Motor neuron (in vitro differentiated cells): Measurements from ENCODE around the gene ZDHHC18. TPM values are rescaled to one million over a fixed set of nuclear protein-coding genes. Genes with fewer than 3 reads are reported as not detected.
"Not testable (repeated sequence)": the region's sequence is repeated elsewhere in the genome, so short reads cannot be mapped to it uniquely, and the experiment has no call there.

Experiments
- ATAC-seq, 8 experiments: fragments of 200-7000 bp; cut with Tn5 transposase; replicated peaks in 6 of 8; 2 replicates each; pipeline ENCODE4 v1.8.0; 2021; ENCODE audit warnings: mild to moderate bottlenecking in 8 of 8, moderate library complexity in 8 of 8
- H3K27ac ChIP-seq, 2 donors: fragments of 250-450 bp; sonication (Bioruptor Pico); 2 replicates each; pipeline ENCODE4 v1.9.0; 2021; ENCODE audit warnings: antibody characterized with exemption in 2 of 2, mild to moderate bottlenecking in 2 of 2, moderate library complexity in 1 of 2
- H3K4me1 ChIP-seq, 2 donors: fragments of 250-450 bp; sonication (Bioruptor Pico); replicated peaks in 1 of 2; 2 replicates each; pipeline ENCODE4 v1.6.1; 2021; ENCODE audit warnings: antibody characterized with exemption in 2 of 2, mild to moderate bottlenecking in 2 of 2, moderate library complexity in 1 of 2
- H3K4me3 ChIP-seq, 5 donors: fragments of 250-450 bp; sonication (Bioruptor Pico); 2 replicates each; pipeline ENCODE4 v1.9.0; 2021; ENCODE audit warnings: antibody characterized with exemption in 5 of 5, mild to moderate bottlenecking in 5 of 5, moderate library complexity in 4 of 5
- WGBS, 10 experiments: fragments of 450-650 bp; shearing (Covaris generic); methylation state at CpG; one replicate each; pipeline ENCODE4 v1.0.0; 2022; 5-methylcytosine and 5-hydroxymethylcytosine counted together
- in situ Hi-C, 9 experiments: fragments of 400-800 bp; cut with MboI; loops; one replicate each; pipeline ENCODE4 v1.15.0; 2021; ENCODE audit warnings: low sequenced_read_pairs in 9 of 9, low pct_unique_long_range_greater_than_20kb in 2 of 9; ENCODE audit not compliant: unreplicated experiment in 9 of 9
- total RNA-seq, 8 experiments: library from RNA; unstranded; fragments of 300-600 nt; gene quantifications; 2 replicates each; pipeline versions ENCODE4 v1.2.3 to v1.2.4, GENCODE V29; 2022

Gene ZDHHC18
- total RNA-seq, 8 experiments from 2014 or later: 5.0 to 25.3 (median 13.4) TPM

- H3K27ac ChIP-seq: no peak overlapping the region
- in situ Hi-C loops: no loop called here
- ATAC-seq: no peak
- H3K4me3 ChIP-seq: peak overlapping the region; percentile 69 to 86 (median 81)
- 0 to 61% (median 21%) methylated on average over 1 to 5 of the region's 11 CpGs; no CpG with 5 or more reads in 4 of the 10 experiments for WGBS, 10 experiments
- peaks cover 9 to 19% of the 10 kb centered on the region in 2 donors for H3K4me1 ChIP-seq
Observed at GRCh38 chr1:26827663-26828062, 1.2 kb downstream of the ZDHHC18 start.

GRCh38 chr1:26828411-26828991 is 2.0 kb downstream of the ZDHHC18 start:
- WGBS, 10 experiments: 17 to 83% (median 60%) methylated on average over 1 to 4 of the region's 4 CpGs; no CpG with 5 or more reads in 3 of the 10 experiments
- in situ Hi-C loops: no loop called here
- no peak for ATAC-seq
- peaks cover 9 to 19% of the 10 kb centered on the region in 2 donors for H3K4me1 ChIP-seq
- no peak overlapping the region for H3K4me3 ChIP-seq
- H3K27ac ChIP-seq: no peak overlapping the region

GRCh38 chr1:26829184-26829911 is 2.9 kb downstream of the ZDHHC18 start:
- Histone ChIP-seq H3K4me3 (no peak overlapping the region), H3K4me1 (peaks cover 9 to 19% of the 10 kb centered on the region in 2 donors), H3K27ac (no peak overlapping the region)
- ATAC-seq: no peak
- 73 to 100% (median 92%) methylated on average over 1 to 3 of the region's 6 CpGs; no CpG with 5 or more reads in 1 of the 10 experiments for WGBS, 10 experiments
- in situ Hi-C loops: no loop called here

- in situ Hi-C loops: no loop called here
- Histone ChIP-seq H3K4me3 (no peak overlapping the region), H3K27ac (no peak overlapping the region), H3K4me1 (peaks cover 4 to 14% of the 10 kb centered on the region in 2 donors)
- WGBS, 10 experiments: 0 to 100% (median 100%) methylated on average over 1 to 3 of the region's 3 CpGs; no CpG with 5 or more reads in 4 of the 10 experiments
- no peak for ATAC-seq
Observed at GRCh38 chr1:26831059-26831458, 4.6 kb downstream of the ZDHHC18 start.

- Histone ChIP-seq H3K27ac (peak overlapping the region in 1 of 2 donors; percentile 47), H3K4me1 (peaks cover 3 to 12% of the 10 kb centered on the region in 2 donors), H3K4me3 (no peak overlapping the region)
- WGBS, 10 experiments: 40 to 89% (median 56%) methylated on average over 1 to 3 of the region's 3 CpGs; no CpG with 5 or more reads in 3 of the 10 experiments
- in situ Hi-C loops: no loop called here
- peak in 1 of 8 experiments; percentile 19 for ATAC-seq
Observed at GRCh38 chr1:26831546-26832248, 5.2 kb downstream of the ZDHHC18 start.

- Histone ChIP-seq H3K4me3 (no peak overlapping the region), H3K4me1 (peaks cover 3 to 11% of the 10 kb centered on the region in 2 donors), H3K27ac (no peak overlapping the region)
- 50 to 100% (median 89%) methylated on average over 1 to 15 of the region's 16 CpGs; no CpG with 5 or more reads in 1 of the 10 experiments for WGBS, 10 experiments
- in situ Hi-C loops: no loop called here
- ATAC-seq: peak in 2 of 8 experiments; percentile 18 to 46
Observed at GRCh38 chr1:26832249-26832960, 5.9 kb downstream of the ZDHHC18 start.

GRCh38 chr1:26833432-26834405 is 7.2 kb downstream of the ZDHHC18 start:
- in situ Hi-C loops: no loop called here
- Histone ChIP-seq H3K4me1 (no peaks in the 10 kb centered on the region), H3K4me3 (no peak overlapping the region), H3K27ac (peak overlapping the region in 1 of 2 donors; percentile 20)
- 60 to 100% (median 92%) methylated on average over 1 to 12 of the region's 23 CpGs; no CpG with 5 or more reads in 1 of the 10 experiments for WGBS, 10 experiments
- peak in 1 of 8 experiments; percentile 18 for ATAC-seq

GRCh38 chr1:26837665-26838064 is 11.2 kb downstream of the ZDHHC18 start:
- in situ Hi-C loops, H3K4me1 ChIP-seq, ATAC-seq, H3K4me3 ChIP-seq, H3K27ac ChIP-seq: not testable (repeated sequence)
- 86 to 96% (median 93%) methylated on average over 4 to 5 of the region's 5 CpGs; no CpG with 5 or more reads in 5 of the 10 experiments for WGBS, 10 experiments

- H3K27ac ChIP-seq: no peak overlapping the region
- 73 to 100% (median 83%) methylated on average over 1 to 7 of the region's 8 CpGs; no CpG with 5 or more reads in 4 of the 10 experiments for WGBS, 10 experiments
- H3K4me1 ChIP-seq: no peaks in the 10 kb centered on the region
- in situ Hi-C loops: no loop called here
- no peak overlapping the region for H3K4me3 ChIP-seq
- no peak for ATAC-seq
Observed at GRCh38 chr1:26838474-26839338, 12.2 kb downstream of the ZDHHC18 start.

- Histone ChIP-seq H3K27ac (no peak overlapping the region), H3K4me1 (no peaks in the 10 kb centered on the region), H3K4me3 (no peak overlapping the region)
- ATAC-seq: no peak
- in situ Hi-C loops: no loop called here
- 83 to 100% (median 92%) methylated on average over 1 of the region's 1 CpG; no CpG with 5 or more reads in 5 of the 10 experiments for WGBS, 10 experiments
Observed at GRCh38 chr1:26839339-26839722, 12.8 kb downstream of the ZDHHC18 start.

GRCh38 chr1:26839779-26840178 is 13.3 kb downstream of the ZDHHC18 start:
- 60 to 100% (median 86%) methylated on average over 1 to 4 of the region's 6 CpGs; no CpG with 5 or more reads in 3 of the 10 experiments for WGBS, 10 experiments
- no peaks in the 10 kb centered on the region for H3K4me1 ChIP-seq
- H3K27ac ChIP-seq: no peak overlapping the region
- ATAC-seq: peak in 2 of 8 experiments; percentile 16 to 33
- in situ Hi-C loops: no loop called here
- H3K4me3 ChIP-seq: no peak overlapping the region
